GM12801 (cell line): ENCODE measurements around the gene MET.

ENCODE experiments used
- TF ChIP-seq, protein P1 (sequence below): IDR thresholded peaks from one replicate; pipeline ENCODE4 v1.5.1; 2011; ENCODE audit warnings: control low read depth; ENCODE audit not compliant: insufficient read length; ENCODE audit errors: extremely low read depth

MET gene

DNA sequence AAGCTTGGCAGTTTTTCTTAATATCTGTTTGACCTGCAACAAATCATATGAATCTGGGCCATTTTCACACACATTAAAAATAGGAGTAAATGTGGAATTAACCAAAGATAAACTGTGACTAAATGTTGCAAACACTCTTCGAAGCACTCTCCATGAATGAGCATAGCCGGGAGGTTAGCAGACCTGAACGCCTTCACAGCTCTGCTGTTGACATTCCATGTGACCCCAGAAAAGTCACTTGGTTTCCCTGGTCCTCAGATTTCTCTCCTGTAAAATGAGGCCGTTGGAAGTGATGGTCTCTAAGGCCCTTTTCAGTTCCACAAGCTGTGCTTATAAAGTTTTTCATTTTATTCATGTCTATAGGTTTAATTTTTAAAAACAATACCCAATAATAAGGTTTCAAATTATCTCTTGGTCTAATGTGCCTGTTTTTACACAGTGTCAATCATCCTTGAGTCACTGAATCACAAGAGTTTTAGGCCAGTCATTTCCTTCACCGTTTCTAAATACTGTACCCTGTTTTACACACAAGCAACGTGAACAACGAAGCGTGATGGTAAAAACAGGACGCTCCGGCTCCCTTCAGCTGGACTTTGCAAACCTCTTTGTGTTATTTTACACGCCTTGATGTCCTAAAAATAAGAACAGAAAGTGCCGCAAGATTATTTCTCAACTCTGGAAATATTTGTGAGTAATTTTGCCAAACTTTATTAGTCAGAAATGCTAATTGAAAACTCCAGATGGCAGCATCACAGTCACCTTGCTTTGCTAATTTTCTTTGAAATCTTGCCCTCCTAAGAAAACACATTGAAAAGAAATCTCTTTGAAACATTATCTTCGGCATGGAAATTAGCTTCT lies 38.6 kb upstream of the MET start:
- TF ChIP-seq, protein P1, sequence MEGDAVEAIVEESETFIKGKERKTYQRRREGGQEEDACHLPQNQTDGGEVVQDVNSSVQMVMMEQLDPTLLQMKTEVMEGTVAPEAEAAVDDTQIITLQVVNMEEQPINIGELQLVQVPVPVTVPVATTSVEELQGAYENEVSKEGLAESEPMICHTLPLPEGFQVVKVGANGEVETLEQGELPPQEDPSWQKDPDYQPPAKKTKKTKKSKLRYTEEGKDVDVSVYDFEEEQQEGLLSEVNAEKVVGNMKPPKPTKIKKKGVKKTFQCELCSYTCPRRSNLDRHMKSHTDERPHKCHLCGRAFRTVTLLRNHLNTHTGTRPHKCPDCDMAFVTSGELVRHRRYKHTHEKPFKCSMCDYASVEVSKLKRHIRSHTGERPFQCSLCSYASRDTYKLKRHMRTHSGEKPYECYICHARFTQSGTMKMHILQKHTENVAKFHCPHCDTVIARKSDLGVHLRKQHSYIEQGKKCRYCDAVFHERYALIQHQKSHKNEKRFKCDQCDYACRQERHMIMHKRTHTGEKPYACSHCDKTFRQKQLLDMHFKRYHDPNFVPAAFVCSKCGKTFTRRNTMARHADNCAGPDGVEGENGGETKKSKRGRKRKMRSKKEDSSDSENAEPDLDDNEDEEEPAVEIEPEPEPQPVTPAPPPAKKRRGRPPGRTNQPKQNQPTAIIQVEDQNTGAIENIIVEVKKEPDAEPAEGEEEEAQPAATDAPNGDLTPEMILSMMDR = no peak

DNA sequence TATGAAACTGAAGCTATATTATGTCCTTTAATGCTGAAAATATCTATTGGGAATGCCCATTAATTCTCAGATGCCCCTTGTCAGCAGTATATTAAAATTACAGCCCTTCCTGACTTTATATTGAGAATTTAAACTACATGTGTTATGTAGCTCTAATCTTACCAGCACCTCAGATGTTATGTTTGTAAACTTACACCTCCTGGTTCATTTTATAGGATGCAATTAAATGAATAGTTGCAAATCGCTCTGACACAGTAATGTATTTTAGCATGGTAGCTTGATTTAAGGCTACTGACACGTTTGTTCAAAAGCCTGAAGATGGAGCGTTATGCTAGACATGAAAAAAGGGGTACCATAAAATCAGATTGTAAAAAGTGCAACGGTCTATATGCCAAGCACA lies 35.0 kb upstream of the MET start:
- TF ChIP-seq, protein P1 = no peak

DNA sequence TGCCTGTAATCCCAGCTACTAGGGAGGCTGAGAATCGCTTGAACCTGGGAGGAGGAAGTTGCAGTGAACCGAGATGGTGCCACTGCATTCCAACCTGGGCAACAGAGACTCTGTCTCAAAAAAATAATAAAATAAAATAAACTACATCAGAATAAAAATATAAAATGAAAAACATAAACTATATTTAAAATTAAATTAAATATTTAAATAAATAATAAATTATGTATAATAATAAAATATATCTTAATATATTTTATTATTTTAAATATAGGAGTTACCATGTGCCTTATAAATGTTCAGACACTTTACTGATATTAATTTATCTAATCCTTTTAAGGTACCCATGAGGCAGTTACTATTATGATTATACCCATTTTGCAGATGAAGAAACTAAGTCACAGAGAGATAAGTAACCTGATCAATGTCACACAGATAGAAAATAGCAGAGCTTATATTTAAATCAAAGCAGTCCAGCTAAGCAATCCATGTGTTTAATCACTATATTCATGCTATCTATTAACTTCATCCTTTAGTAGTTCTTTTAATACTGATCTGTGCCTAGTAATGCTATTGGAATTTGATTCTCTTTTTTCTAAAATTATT lies 30.3 kb upstream of the MET start:
- TF ChIP-seq, protein P1 = no peak

DNA sequence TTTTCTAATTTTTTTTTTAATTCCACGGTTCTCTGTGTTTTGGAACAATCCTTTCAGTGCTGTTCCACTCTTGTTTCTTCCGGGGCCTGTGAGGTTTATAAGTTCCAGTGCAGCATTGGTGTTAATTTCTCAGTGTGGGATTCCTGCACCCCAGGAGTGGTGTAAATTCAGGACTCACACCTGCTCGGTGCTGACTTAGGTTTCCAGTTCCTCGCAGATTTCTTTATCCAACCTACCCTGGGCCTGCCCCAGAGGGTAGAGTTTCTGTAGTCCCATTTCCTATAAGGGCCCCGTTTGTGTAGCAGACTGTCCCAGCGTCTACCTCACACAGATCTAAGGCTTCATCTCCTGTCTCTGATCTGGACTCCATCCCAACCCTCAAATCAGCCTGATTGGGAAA lies 27.4 kb upstream of the MET start:
- TF ChIP-seq, protein P1 = no peak

DNA sequence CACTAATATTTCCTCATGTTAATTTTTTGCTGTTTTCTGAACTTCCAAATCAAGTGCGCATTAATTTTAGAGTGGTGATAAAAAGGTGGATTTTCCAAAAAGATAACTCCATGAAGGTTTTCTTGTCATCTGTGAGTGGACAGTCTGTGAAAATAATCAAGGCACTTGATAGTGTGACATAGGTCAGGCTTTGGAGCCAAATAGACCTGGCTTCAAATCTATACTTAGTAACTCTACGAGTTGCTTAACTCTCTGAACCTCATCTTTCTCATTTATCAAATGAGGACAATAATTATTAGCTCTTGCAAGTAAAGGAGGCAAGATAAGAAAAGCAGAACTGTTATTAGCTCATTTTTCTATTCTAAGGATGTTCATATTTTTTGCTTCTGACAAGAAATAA lies 24.7 kb upstream of the MET start:
- TF ChIP-seq, protein P1 = no peak

DNA sequence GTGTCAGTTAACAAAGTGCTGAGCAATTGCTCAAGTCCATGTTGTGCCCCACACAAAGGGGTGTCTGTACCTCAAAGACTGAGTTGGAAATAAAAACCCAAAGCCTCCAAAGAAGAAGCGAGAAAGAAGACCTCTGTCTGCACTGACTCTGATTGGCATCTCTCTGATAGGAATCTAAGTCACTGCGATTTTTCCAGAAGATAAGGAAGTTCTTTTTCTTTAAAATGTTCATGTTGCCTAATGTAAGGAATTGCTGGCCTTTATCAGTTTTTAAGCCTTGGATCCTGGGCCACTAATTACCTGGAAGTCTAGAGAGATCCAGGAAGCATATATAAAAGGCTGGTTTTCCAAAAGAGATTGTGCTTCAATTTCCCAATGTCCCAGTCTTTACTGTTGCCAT lies 24.1 kb upstream of the MET start:
- TF ChIP-seq, protein P1 = no peak

DNA sequence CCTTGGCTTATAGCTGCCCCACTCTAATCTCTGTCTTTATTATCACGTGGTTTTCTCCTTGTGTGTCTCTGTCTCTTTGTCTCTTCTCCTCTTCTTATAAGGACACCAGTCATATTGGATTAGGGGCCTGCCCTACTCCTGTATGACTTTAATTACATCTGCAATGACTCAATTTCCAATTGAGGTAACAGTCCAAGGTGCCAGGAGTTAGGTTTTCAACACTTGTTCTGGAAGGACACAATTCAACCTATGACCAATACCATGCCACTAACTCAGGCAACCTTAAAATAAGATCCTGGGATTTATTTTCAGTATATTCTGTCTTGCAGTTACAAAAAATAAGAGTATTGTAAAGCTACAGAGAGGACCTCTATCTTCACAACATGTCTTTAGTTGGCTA lies 21.6 kb upstream of the MET start:
- TF ChIP-seq, protein P1 = no peak
